HUDEP-2 (cell line): Measurements from ENCODE around the gene SLC25A30.
A peak's percentile ranks its signal among the peaks of the same experiment; 100 is the strongest.
"Not testable (repeated sequence)": the region's sequence is repeated elsewhere in the genome, so short reads cannot be mapped to it uniquely, and the experiment has no call there.

Source experiments
- DNase-seq, 76 experiments: peaks; one replicate each; lab custom pipeline; 2025; ENCODE audit not compliant: unreplicated experiment in 76 of 76; lab: John Stamatoyannopoulos, UW

SLC25A30 gene

DNA sequence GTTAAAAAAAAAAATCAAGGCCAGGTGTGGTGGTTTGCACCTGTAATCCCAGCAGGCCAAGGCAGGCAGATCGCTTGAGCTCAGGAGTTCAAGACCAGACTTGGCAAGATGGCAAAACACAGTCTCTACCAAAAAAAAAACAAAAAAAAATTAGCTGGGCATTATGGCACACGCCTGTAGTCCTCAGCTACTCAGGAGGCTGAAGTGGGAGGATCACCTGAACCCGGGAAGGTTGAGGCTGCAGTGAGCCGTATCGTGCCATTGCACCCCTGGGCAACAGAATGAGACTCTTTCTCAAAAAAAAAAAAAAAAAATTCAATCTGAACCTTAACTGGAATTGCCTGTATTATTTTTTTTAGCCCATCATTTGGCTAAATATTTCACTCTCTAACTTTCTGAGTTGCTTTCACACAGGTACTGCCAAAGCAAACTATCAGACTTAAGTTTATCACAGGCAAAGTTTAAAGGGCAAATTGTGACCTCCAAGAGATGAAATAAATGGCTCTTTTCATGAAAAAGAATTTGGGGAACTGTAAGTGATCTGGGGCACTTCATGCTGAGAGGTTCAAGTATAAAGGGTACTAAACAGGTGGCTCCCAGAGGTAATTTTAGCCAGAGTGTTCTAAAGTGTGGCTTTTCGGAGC is 14.7 kb upstream of the SLC25A30 start:
- no peak for DNase-seq

DNA sequence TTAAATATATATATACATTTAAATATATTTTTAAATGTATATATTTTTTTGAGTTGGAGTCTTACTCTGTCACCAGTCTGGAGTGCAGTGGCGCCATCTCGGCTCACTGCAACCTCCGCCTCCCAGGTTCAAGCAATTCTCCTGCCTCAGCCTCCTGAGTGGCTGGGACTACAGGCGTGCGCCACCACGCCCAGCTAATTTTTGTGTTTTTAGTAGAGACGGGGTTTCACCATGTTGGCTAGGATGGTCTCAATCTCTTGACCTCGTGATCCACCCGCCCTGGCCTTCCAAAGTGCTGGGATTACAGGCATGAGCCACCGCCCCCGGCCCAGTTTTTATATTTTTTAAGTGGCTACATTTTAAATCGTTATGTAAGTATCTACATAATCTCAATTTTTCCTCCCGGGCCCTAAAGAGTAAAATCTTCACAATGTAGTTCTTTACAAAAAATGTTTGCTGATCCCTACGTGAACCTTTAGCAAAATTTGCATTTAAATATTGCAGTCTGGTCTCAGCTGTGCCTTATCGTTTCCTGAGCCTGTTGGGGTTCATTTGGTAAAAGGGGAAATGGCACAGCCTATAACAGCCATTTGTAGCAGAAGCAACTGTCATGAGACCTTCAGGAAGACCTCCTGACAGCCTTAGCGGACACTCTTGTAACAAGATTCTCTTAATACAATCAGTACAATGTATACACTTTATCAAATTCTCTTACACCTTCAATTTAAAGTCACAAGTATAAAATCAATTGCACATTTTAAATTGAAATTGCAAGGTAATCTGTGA is 8.1 kb upstream of the SLC25A30 start:
- not testable (repeated sequence) for DNase-seq

DNA sequence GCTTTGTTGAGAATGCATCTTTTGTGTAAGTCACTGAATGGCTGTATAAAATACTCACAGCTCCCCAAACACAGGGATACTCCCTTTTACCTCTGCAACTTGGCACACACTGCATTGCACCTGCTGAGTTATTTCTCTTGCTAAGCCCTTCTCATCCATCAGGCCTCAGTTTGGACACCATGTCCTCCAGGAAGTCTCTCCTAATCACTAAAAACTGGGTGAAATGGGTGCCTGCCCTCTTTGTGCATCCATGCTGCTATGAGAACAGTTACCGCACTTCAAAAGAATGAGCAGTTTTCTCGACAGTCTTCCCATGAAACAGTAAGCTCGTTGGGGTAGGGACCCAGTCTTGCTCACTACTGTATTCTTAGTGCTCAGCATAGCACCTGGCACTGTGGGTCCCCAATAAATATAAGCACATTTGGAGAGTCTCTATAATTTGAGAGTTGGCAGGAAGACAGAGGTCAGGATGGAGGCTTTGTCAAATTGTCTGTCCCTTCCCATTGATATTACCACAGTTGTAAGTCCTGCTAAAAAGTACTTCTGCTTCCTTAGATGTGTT is 4.6 kb upstream of the SLC25A30 start:
- peak in 2 of 76 experiments; percentile 3 to 11 for DNase-seq

GRCh38 chr13:45419945-45420344 is 1.8 kb upstream of the SLC25A30 start:
- DNase-seq = no peak

DNA sequence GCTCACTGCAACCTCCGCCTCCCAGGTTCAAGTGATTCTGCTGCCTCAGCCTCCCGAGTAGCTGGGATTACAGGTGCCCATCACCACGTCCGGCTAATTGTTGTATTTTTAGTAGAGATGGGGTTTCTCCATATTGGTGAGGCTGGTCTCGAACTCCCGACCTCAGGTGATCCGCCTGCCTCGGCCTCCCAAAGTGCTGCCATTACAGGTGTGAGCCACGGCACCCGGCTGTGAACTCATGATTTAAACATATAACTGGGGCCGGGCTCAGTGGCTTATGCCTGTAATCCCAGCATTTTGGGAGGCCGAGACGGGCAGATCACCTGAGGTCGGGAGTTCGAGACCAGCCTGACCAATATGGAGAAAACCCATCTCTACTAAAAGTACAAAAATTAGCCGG is 1.2 kb upstream of the SLC25A30 start:
- DNase-seq = not testable (repeated sequence)

DNA sequence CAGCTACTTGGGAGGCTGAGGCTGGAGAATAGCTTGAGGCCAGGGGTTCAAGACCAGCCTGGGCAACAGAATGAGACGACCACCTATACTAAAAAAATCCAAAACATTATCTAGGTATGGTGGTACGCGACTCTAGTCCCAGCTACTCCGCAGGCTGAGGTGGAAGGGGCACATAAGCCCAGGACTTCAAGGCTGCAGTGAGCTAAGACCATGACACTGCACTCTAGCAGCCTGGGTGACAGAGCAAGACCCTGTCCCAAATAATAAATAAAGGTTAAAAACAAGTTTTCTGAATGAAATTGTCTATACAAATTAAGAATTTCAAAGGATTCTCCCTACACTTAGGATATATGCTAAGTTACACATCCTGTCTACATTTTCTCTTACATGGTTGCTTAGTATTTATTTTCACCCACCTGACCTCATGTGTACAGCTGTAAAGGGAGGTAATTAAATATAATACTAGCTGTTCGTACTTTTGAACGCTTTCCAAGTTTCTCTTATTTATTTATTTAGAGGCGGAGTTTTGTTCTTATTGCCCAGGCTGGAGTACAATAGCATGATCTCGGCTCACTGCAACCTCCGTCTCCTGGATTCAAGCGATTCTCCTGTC is 1.6 kb downstream of the SLC25A30 start:
- DNase-seq = no peak

GRCh38 chr13:45415112-45415511 is 3.1 kb downstream of the SLC25A30 start:
- no peak for DNase-seq

DNA sequence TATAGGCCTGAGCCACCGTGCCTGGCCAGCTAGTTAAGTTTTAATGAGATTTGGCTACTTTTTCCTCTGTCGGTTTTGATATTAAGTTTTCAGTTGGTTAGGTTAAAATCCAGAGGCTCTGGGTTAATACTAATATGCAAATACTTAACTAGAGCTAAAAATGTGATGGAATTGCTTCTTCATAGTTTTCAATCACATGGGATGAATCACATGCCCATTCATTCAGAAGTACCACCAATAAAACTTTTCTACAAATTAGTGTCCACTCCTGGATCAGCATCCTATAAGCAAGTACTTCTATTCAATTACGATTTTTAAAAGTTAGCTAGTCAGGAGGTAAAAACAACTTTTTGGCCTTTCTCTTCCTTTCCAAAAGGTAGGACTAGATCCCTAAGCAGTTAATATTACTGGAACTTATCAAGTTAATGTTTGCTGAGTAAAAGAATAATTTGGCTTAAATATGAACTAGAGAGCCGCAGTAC is 4.3 kb downstream of the SLC25A30 start:
- DNase-seq = no peak

- no peak for DNase-seq
Observed at GRCh38 chr13:45412274-45413049, 5.7 kb downstream of the SLC25A30 start.

- DNase-seq = no peak
Observed at GRCh38 chr13:45411631-45412030, 6.5 kb downstream of the SLC25A30 start.

GRCh38 chr13:45411221-45411620 is 7.0 kb downstream of the SLC25A30 start:
- DNase-seq = no peak

DNA sequence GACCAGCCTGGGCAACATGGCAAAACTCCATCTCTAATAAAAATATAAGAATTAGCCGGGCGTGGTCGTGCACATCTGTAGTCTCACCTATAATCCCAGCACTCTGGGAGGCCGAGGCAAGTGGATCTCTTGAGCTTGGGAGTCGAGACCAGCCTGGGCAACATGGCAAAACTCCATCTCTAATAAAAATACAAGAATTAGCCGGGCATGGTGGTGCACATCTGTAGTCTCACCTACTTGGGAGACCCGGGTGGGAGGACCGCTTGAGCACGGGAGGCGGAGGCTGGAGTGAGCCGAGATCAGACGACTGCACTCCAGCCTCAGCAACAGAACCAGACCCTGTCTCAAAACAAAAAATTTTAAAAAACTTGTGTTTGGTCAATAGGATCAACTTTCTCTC is 7.7 kb downstream of the SLC25A30 start:
- DNase-seq = no peak

DNA sequence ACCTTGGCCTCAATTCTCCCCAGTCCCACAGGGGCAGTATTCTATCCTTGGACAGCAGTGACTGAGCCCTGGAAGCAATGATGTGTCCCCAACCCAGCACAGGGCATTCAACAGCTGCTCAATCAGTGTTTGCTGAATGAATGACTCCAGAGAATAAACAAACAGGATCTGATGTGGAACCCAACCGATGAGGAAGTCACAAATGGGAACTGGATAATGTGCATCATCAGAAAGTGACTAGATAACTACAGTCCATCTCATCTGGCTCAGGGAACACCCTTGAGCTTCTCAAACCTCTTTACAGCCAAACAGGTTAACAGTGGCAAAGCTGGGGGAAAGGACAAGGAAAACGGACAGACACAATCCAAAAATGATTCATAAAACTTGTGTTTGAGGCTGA is 8.2 kb downstream of the SLC25A30 start:
- DNase-seq = no peak

DNA sequence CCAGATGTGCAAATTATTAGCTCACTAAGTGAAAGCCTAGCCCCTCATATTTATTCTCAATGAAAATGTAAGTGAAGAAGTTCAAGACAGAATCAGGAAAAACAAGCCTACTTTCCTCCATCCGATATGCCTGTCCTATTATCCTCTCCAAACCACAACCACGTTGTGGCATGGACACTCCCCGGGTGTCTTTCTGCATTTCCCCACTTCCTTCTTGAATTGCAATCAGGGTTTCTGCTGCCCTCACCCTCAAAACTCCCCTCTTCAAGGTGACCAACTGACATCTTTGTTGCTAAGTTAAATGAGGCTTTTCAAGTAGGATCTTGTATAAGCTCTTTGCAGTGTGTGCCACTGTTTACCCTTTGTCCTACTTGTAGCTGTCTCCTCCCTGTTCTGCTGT is 11.8 kb downstream of the SLC25A30 start:
- no peak for DNase-seq

DNA sequence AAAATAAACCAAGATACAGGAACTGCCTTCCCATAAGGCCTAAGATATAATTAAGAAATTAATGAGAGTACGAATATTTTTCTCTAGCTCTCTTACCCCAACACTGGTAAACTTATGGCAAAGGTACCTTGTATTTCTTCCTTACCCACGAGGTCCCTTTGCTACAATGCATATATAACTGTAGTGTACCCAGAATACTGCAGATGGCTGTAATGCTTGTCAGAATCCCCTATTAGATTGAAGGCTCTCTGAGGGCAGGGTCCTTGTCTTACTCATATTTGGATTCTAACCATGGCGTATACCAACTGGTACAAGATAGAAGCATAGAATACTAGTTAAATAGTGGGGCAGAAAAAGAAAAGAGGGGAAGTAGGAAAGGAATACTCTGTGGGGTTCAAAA is 15.1 kb downstream of the SLC25A30 start:
- no peak for DNase-seq

GRCh38 chr13:45402641-45403040 is 15.5 kb downstream of the SLC25A30 start:
- no peak for DNase-seq

DNA sequence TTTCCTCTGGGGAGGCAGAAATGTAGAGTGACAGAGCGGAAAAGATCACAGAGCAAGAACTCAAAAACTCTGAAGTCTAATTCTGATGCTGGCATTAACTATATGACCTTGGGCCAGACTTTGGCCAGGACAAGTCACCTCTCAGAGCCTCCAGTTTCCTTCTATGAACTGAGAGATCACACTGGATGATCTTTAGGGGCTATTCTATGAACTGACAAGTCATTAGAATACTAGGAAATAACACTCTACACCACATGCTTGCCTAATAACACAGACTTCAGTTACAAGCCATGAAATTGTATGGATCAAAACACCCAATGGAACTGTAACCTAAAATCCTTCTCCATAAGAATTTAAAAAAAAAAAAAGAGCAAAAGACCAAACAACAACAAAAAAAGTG is 16.9 kb downstream of the SLC25A30 start:
- no peak for DNase-seq

DNA sequence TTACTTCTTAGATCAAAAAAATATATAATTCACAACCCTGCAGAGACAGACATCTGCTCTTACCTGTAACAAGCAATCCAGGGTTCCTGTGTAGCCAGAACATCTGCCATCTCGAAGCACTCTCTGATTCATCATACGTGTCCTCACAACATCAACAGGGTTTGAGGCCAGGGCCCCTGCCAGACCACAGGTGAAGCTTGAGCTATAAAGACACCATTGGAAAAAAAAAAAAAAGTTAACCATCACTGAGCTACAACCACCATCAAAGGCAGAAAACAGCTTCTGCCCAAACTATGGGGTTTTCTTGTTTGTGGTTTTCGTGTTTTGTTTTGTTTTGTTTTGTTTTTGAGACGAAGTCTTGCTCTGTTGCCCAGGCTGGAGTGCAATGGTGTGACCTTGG is 19.3 kb downstream of the SLC25A30 start:
- no peak for DNase-seq

DNA sequence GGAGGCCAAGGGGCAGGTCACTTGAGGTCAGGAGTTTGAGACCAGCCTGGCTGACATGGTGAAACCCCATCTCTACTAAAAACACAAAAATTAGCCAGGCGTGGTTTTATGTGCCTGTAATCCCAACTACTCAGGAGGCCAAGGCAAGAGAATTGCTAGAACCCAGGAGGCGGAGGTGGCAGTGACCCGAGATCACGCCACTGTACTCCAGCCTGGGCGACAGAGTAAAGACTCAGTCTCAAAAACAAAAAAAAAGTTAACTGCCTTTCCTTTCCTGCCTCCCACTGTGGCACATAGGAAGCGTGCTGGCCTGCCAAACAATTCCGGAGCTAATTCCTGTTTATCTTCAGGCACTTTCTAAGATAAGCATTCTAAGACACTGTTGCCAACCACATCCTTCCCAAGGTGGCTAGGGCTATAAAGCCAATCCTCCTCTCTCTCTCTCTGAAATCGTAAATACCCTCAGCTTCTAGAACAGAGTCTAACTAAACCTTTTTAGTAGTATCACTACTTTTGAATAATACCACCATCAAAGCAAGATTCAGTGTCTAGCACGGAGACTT is 21.6 kb downstream of the SLC25A30 start:
- DNase-seq = no peak

- peak in 25 of 76 experiments; percentile 2 to 43 (median 10) for DNase-seq
Observed at GRCh38 chr13:45393941-45394570, 24.1 kb downstream of the SLC25A30 start.
